Nephron progenitor cell (in vitro differentiated cells): ENCODE results near the gene ADIPOR2.

Source experiments
- DNase-seq: peaks from one replicate; pipeline ENCODE4 v3.0.0; 2021
- H3K27ac Mint-ChIP-seq: 2 replicates; pipeline ENCODE4 v1.8.0; 2021; ENCODE audit warnings: mild to moderate bottlenecking, moderate library complexity, mixed read lengths
- H3K27me3 Mint-ChIP-seq: 2 replicates; pipeline ENCODE4 v1.8.0; 2021; ENCODE audit warnings: mild to moderate bottlenecking, low read depth, mixed read lengths; ENCODE audit not compliant: poor library complexity
- H3K36me3 Mint-ChIP-seq: 2 replicates; pipeline ENCODE4 v1.8.0; 2021; ENCODE audit warnings: low read depth, mixed read lengths
- H3K4me1 Mint-ChIP-seq: 2 replicates; pipeline ENCODE4 v1.8.0; 2021; ENCODE audit warnings: mixed read lengths
- H3K4me3 Mint-ChIP-seq: 2 replicates; pipeline ENCODE4 v1.8.0; 2021; ENCODE audit warnings: mild to moderate bottlenecking, moderate library complexity, mixed read lengths
- H3K9me3 Mint-ChIP-seq: 2 replicates; pipeline ENCODE4 v1.8.0; 2021; ENCODE audit warnings: mild to moderate bottlenecking, moderate library complexity, mixed read lengths
- TF ChIP-seq, protein P1 (sequence below): fragments of 200-600 bp; sonication (generic); IDR thresholded peaks from 2 replicates; pipeline ENCODE4 v1.5.0; 2021; ENCODE audit warnings: antibody characterized with exemption

Gene ADIPOR2

DNA sequence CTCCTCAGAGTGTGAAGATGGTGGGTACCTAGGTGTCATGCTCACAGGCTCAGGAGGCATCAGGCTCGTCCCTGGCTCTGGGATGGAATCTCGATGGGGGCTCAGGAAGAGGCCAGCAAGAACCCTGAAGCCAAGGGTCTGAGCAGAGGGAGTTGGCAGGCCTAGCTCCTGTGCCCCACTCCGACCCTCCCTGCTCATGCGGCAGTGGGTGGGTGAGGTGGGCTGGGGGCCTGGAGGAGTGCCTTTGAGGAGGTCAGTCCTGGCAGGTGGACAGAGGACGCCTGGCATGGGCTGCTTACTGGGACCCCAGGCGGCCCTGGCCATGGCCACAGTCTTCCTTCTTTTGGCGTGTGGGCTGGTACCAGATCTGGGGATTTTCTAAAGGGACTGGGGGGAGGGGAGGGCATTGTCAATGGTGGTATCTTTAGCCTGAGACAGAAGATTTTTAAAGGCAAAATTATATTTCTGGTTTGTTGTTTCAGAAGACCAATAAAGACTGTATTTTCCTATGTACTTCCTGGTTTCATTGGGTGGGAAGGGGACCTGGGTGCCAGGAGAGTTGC is 145.5 kb downstream of the ADIPOR2 start:
- no peak for DNase-seq
- Mint-ChIP-seq H3K4me1 (peaks cover 64% of the 10 kb centered on the region), H3K36me3 (no peaks in the 10 kb centered on the region), H3K9me3 (no peaks in the 10 kb centered on the region), H3K4me3 (no peak overlapping the region), H3K27me3 (peaks cover 56% of the 10 kb centered on the region), H3K27ac (no peak overlapping the region)
- TF ChIP-seq, protein P1, sequence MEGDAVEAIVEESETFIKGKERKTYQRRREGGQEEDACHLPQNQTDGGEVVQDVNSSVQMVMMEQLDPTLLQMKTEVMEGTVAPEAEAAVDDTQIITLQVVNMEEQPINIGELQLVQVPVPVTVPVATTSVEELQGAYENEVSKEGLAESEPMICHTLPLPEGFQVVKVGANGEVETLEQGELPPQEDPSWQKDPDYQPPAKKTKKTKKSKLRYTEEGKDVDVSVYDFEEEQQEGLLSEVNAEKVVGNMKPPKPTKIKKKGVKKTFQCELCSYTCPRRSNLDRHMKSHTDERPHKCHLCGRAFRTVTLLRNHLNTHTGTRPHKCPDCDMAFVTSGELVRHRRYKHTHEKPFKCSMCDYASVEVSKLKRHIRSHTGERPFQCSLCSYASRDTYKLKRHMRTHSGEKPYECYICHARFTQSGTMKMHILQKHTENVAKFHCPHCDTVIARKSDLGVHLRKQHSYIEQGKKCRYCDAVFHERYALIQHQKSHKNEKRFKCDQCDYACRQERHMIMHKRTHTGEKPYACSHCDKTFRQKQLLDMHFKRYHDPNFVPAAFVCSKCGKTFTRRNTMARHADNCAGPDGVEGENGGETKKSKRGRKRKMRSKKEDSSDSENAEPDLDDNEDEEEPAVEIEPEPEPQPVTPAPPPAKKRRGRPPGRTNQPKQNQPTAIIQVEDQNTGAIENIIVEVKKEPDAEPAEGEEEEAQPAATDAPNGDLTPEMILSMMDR, result no peak

DNA sequence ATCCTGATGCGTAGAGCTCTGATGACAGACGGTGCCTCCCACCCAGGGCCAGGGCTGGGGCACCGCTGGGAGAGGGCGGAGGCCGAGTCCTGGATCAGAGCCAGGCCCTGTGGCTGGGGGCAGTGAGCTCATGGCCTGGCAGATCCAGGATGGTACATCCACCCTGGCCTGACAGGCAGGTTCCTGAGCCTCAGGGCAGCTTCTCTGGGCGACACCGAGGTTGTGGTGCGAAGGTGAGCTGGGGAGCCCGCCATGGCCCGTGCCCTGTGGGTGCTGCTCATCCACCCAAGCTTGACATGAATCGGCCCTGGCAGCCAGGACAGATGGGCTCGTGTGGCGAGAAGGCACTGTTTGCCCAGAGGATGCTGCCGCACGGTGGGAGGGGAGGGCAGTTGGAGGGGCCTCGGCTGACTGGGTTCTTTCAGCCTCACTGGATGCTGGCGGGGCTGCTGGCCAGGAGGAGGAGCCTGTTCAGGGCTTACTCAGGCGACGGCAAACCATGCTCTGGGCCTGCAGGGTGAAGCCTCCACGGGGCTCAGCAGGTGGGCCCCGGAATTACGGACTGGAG is 146.1 kb downstream of the ADIPOR2 start:
- peak; percentile 63 for DNase-seq
- Mint-ChIP-seq H3K27ac (no peak overlapping the region), H3K27me3 (peaks cover 56% of the 10 kb centered on the region), H3K9me3 (no peaks in the 10 kb centered on the region), H3K36me3 (no peaks in the 10 kb centered on the region), H3K4me3 (no peak overlapping the region), H3K4me1 (peaks cover 68% of the 10 kb centered on the region)
- TF ChIP-seq, protein P1, result no peak

DNA sequence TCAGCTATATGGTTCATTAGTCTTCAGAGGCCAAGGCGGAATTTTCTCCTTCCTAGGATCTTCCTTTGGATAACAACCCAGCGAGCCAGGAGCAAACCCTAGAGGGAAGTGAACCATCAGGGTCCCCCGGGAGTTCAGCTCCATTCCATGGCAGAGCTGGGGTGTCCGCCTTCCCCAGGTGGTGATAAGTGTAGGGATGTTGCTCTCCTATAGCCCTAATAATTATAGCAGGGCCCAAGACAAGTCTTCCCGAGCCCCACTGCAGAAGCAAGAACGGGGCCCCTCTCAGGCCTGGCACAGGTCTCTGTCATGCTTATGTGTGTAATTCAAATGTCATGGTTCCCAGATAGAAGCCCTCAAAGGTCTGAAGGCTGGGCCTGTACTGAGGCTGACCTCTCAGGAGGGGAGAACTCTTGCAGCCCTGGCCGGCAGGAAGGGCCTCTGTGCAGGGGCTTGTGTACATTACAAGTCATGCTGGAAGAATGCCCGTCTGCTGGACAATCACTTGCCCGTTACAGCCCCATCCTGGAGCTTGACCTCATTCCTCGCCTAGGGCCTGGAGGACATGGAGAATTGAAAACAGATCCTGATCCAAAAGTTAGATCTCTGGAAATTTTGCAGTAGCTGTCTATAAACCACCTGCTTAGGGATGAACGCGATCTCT is 146.8 kb downstream of the ADIPOR2 start:
- no peaks in the 10 kb centered on the region for H3K9me3 Mint-ChIP-seq
- TF ChIP-seq, protein P1, result no peak
- peak overlapping the region; percentile 59 for H3K27ac Mint-ChIP-seq
- H3K27me3 Mint-ChIP-seq, result peaks cover 50% of the 10 kb centered on the region
- H3K36me3 Mint-ChIP-seq, result no peaks in the 10 kb centered on the region
- peak overlapping the region; percentile 18 for H3K4me3 Mint-ChIP-seq
- H3K4me1 Mint-ChIP-seq, result peaks cover 68% of the 10 kb centered on the region
- DNase-seq, result peak; percentile 26
